GM19395 (cell line): Measurements from ENCODE around the gene FAM110D.

Experiments used
- ATAC-seq: cut with Tn5 transposase; IDR thresholded peaks from one replicate; pipeline ENCODE4 v1.9.1; 2021; ENCODE audit warnings: mild to moderate bottlenecking, moderate library complexity; ENCODE audit not compliant: unreplicated experiment

Gene FAM110D

GRCh38 chr1:26184086-26184485, 25.2 kb downstream of the FAM110D start:
- no peak for ATAC-seq

DNA sequence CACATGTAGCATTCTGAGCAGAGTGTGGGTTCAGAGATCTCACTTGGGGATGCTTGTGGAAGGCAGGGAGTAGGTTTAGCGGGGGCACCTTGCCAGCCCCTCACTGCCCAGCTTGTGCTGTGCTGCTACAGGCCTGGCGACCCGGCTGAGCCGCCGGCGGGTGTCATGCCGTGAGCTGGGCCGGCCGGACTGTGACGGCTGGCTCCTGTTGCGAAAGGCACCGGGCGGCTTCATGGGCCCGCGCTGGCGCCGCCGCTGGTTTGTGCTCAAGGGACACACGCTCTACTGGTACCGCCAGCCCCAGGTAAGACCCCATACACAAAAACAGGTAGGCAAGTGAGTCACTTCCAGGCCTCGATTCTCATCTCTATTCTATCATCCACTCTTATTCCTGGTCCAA, 26.0 kb downstream of the FAM110D start:
- no peak for ATAC-seq

GRCh38 chr1:26187882-26188281, 29.0 kb downstream of the FAM110D start:
- ATAC-seq: no peak

- ATAC-seq: no peak
Observed at GRCh38 chr1:26188477-26188876, 29.6 kb downstream of the FAM110D start.

DNA sequence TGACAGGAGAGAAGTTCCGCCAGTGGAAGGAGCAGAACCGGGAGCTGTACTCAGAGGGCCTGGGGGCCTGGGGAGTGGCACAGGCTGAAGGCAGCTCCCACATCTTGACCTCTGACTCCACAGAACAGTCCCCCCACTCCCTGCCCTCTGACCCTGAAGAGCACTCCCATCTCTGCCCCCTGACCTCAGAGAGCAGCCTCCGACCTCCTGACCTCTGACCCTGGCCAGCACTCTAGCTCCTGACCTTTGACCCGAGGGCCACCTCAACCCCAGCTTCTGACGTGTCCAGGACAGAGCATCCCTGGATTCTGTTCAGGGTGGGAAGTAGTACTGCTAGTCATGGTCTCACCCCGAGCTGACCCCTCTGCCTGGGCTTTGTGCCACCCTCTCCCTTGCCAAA, 30.5 kb downstream of the FAM110D start:
- no peak for ATAC-seq

DNA sequence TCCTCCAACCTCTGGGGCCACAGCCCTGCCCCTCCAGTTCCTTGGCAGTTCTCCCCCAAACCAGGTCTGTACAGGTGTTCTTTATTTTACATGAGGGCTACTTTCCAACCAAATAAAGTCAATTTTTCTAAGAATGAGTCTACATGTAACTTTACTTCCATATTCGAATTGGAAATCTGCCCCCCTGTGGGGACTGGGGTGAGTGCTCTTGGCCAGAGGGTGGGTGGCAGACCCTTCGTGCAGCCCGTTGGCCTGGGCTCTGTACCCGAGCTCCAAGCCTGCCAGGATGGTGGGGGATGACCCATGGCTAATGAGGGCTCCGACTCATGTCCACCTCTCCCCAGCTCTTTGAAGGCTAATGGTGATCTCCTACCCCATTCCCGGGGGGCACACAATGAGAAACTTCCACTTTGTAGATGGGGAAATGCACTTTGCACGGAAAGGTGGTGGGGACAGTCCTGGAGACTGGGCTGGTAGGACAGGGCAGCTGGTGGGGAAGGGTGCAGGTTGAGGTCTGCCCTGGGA, 30.9 kb downstream of the FAM110D start:
- ATAC-seq: no peak

DNA sequence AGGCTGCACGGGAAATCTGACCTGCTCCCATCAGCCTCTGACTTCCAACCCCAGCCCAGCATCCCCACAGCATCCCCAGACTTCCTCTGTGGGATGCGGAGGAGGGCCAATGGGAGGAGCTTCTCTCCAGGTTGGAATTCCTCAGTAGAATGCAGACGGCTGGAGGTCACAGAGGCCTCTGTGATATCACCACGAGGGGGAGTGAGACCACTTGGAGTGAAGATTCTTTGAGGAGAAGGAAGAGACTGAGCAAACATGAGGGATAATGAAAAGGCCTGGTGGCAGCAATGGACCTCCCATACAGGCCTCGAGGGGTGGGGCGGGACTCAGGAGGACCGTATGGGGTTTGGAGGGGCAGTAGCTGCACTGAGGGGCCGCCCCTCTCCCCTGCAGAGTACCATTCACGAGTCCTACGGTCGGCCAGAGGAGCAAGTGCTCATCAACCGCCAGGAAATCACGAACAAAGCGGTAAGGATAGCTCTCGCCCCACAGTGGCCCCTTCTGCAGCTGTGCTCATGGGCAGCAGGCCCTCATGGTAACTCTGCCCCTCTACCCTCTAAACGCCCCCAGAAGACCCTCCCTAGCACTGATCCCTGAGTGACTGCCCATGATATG, 31.6 kb downstream of the FAM110D start, which contains the start of gene CATSPER4:
Gene CATSPER4 (plus strand): TSS at position 230 of the 615 bp plus-strand sequence. CDS start 26 bp downstream, at position 256.
- no peak for ATAC-seq

DNA sequence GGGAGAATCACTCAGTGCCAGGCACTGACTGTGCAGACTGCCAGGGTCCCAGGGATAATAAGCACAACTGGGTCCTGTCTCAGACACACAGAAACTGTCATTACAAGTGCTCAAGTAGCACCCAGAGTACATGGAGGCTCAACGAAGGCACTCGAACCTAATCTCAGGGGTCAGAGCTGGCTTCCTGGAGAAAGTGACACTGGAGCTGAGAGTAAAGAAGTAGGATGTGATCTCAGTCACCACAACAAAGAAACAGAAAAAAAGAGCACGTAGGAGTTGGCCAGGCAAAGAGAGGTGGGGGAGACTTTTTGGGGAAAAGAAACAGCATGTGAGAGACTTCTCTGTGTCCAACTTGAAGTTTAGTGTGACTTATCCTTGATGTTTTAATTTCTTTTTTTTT, 32.9 kb downstream of the FAM110D start:
- ATAC-seq: no peak

- no peak for ATAC-seq
Observed at GRCh38 chr1:26195805-26196204, 36.9 kb downstream of the FAM110D start.

- ATAC-seq: no peak
Observed at GRCh38 chr1:26197301-26197700, 38.4 kb downstream of the FAM110D start.

DNA sequence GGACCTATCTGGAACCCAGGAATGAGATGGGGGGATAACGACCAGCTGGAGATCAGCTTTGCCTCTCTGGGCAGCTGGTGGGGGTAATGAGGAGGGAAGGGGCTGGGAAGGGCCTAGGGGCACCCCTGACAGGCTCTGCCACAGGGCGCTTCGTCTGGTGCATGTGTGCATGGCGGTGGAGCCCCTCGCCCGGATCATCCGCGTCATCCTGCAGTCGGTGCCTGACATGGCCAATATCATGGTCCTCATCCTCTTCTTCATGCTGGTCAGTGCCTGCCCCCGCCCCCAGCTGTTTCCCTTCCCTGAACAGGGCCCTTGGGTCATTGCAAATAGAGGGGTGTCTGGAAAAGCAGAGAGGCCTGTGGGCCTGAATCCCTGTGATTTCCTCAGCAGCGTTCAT, 38.9 kb downstream of the FAM110D start:
- ATAC-seq: no peak

DNA sequence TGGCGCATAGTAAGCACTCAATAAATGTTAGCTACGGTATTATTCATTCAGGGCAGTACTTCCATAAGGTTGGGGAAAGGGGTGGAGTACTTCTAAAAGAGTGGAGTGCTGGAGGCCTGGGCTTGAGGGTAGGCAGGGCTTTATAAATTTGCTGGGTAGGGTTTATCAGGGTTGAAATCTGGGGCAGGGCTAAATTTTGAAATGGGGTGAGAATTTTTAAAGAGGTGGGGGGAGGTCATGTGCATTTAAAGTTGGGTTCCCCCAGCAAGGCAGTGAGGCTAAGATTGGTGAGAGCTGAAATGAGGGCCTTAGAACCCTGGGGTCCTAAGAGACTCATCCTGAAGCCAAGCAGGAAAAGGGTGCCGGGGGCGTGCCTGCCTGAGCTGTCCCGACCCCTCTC, 41.5 kb downstream of the FAM110D start:
- no peak for ATAC-seq

DNA sequence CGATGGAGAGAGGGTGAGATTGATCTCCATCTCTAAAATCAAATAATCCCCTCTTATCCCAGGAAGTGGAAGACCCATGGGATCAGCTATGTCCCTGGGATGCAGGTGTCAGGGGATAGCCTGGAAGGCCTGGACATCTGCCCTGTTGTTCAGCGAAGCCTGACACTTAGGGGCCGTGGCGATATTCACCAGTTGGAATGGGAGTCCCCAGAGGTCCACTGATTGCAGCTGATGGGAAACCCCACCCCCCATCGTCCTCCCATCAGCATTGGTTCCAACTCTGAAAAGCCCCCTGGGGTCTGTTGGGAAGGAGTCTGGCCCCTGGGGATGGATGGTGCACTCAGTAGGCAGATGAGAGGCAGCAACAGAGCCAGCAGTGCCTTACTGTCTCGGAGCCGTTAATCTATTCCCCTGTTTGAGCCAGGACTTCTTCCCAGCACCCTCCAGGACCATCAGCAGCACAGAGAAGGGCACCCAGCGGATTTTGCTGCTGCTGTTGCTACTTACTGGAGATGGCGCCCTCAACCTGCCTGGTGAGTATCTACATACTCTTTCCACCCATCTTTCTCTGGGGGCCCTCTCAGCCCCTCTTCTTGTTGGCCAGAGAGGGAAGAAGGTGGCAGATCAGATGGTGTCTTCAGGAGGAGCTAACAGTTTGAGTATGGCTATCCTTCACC, 44.9 kb downstream of the FAM110D start:
- no peak for ATAC-seq

GRCh38 chr1:26210147-26210870, 51.4 kb downstream of the FAM110D start:
- no peak for ATAC-seq

DNA sequence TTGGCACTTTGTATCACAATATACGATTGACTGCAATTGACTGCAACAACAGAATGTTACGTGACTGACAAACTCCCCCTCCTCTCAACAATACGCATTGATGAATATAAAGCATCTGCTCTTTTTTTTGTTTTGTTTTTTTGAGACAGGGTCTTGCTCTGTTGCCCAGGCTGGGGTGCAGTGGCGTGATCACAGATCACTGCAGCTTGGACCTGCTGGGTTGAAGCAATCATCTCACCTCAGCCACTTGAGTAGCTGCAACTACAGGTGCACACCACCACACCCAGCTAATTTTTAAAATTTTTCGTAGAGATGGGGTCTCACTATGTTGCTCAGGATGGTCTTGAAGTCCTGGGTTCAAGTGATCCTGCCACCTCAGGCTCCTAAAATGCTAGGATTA, 53.8 kb downstream of the FAM110D start:
- no peak for ATAC-seq

DNA sequence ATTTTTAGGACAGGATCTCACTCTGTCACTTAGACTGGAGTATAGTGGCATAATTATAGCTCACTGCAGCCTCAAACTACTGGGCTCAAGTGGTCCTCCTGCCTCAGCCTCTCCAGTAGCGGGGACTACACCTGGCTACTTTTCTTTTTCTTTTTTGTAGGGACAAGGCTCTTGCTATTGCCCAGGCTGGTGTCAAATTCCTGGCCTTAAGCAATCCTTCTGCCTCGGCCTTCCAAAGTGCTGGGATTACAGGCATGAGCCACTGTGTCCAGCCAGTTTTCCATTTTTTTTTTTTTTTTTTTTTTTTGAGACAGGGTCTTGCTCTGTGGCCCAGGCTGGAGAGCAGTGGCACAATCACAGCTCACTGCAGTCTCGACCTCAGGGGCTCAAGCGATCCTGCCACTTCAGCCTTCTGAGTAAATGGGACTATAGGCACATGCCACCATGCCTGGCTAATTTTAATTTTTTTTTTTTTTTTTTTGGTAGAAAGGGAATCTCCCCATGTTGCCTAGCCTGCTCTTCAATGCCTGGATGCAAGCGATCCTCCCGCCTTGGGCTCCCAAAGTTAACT, 54.5 kb downstream of the FAM110D start:
- ATAC-seq: no peak
